ENCODE data around the gene SCUBE1. TPM values are rescaled to one million over a fixed set of nuclear protein-coding genes. Genes with fewer than 3 reads are reported as not detected.

Gene SCUBE1
- total RNA-seq, 1 donor from 2014 or later = 42.8 TPM

DNA sequence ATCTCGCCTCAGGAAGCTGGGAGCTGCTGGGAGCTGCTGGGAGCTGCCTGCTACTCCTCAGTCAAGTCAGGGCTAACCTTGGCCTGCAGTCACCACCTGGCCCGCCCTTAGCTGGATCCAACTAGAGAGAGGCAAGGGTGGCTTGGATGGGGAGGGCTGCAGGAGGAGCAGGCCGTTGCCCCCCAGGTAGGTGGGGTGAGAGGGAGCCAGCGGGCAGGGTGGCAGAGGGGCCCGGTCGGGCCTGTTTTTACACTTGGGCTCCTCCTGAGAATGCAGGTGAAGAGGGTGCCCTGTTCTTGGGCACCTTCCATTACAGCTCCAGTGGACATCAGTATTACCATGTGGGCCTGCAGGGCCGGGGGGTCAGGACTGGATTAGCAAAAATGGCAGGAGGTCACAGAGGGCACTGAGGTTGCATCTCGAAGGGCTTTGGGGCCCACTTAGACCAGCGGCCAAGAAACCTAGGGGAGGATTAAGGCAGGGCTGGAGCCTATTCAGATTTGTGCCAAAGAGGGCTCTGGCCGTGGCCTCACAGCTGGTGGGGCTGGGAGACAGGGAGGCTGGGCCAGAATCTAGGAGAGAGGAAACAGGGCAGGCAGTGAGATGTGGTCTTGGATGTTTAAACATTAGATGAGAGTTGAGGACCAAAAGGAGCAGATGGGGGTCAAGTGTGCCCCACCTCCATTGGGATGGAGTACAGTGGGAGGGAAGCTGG is 95.5 kb downstream of the SCUBE1 start:
- Mint-ChIP-seq H3K4me3 (no peak overlapping the region), H3K9me3 (no peaks in the 10 kb centered on the region), H3K27me3 (peaks cover 10% of the 10 kb centered on the region), H3K27ac (no peak overlapping the region), H3K36me3 (no peaks in the 10 kb centered on the region), H3K4me1 (ENCODE audit: unreplicated experiment) (peaks cover 13% of the 10 kb centered on the region)
- TF ChIP-seq, protein P1, sequence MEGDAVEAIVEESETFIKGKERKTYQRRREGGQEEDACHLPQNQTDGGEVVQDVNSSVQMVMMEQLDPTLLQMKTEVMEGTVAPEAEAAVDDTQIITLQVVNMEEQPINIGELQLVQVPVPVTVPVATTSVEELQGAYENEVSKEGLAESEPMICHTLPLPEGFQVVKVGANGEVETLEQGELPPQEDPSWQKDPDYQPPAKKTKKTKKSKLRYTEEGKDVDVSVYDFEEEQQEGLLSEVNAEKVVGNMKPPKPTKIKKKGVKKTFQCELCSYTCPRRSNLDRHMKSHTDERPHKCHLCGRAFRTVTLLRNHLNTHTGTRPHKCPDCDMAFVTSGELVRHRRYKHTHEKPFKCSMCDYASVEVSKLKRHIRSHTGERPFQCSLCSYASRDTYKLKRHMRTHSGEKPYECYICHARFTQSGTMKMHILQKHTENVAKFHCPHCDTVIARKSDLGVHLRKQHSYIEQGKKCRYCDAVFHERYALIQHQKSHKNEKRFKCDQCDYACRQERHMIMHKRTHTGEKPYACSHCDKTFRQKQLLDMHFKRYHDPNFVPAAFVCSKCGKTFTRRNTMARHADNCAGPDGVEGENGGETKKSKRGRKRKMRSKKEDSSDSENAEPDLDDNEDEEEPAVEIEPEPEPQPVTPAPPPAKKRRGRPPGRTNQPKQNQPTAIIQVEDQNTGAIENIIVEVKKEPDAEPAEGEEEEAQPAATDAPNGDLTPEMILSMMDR (conservative IDR thresholded peaks at IDR 0.05) = no peak
- DNase-seq (ENCODE audit: extremely low spot score, unreplicated experiment) = no peak

DNA sequence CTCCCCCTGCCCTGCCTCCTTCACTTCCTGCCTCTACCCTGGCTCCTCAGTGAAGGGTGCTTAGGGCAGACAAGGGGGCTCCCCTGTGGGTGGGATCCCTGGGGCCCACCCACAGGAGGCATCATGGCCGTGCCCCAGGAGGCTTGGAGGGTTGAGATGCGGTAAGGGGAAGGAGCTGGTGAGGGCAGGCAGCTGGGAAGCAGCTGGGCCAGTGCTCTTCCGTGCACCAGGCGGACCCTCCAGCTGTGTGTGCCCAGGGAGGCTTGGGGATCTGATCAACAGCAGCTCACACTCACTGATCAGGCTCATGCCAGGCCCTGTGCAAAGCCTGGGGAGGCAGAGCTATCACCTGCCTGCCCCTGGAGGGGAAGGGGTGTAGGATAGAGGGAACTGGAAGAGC is 97.0 kb downstream of the SCUBE1 start:
- H3K27me3 Mint-ChIP-seq = peaks cover 6% of the 10 kb centered on the region
- no peak overlapping the region for H3K27ac Mint-ChIP-seq
- no peak overlapping the region for H3K4me3 Mint-ChIP-seq
- no peak for DNase-seq (ENCODE audit: extremely low spot score, unreplicated experiment)
- TF ChIP-seq, protein P1 (conservative IDR thresholded peaks at IDR 0.05) = no peak
- H3K4me1 Mint-ChIP-seq (ENCODE audit: unreplicated experiment) = peaks cover 7% of the 10 kb centered on the region
- H3K9me3 Mint-ChIP-seq = no peaks in the 10 kb centered on the region
- H3K36me3 Mint-ChIP-seq = no peaks in the 10 kb centered on the region

DNA sequence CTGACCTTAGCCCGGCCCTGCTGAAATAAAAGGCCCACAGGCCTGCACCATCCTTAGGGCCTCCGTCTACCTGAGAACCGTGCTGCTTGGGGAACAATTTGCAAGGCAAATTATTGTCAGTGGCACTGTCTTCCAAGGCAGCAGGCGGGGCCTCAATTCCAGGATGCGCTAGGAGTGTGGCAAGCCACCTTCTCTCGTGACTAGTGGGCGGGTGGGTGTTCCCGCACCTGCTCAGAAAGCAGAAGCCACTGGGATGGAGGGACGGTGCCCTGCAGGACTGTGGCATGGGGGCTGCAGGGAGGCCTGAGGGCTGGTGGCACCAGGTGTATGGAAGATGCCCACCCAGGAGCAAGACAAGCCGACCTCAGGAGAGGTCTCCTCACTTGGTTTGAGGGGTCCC is 97.5 kb downstream of the SCUBE1 start:
- H3K4me3 Mint-ChIP-seq = no peak overlapping the region
- no peak overlapping the region for H3K27ac Mint-ChIP-seq
- no peak for DNase-seq (ENCODE audit: extremely low spot score, unreplicated experiment)
- peaks cover 7% of the 10 kb centered on the region for H3K4me1 Mint-ChIP-seq (ENCODE audit: unreplicated experiment)
- no peaks in the 10 kb centered on the region for H3K9me3 Mint-ChIP-seq
- H3K36me3 Mint-ChIP-seq = no peaks in the 10 kb centered on the region
- TF ChIP-seq, protein P1 (conservative IDR thresholded peaks at IDR 0.05) = no peak
- peaks cover 6% of the 10 kb centered on the region for H3K27me3 Mint-ChIP-seq

DNA sequence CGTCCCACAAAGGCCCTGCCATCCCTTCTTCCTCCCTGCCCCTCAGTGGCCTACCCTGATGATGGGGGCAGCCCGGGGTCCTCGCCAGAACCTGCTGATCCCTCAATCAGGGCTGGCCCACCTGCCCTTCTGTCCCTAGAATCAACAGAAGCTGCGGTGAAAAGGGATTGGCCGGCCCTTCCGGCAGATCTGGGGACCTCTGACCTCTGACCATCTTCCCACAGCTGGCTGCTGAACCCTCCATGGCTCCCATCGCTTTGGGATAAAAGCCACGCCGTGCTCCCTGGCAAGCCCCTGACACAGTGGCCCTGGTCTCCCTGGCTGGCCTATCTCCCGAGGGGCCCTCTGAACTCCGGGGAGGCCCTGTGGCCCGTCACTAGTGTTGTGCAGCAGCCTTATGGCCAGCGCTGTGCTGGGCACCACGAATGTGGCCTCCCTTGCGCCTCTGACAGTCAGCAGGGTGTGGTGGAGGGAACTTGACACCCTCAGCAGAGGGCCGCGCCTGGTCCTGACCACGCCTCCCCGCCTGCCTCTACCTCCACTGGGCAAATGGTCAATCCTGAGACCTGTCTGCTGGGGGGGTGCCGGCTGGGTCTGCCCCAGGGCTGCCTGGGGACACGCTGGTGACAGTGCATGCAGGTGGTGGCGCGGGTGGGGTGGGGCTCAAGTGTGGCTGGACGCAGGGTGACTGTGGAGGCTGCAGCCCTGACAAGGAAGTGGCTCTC is 98.2 kb downstream of the SCUBE1 start:
- peaks cover 7% of the 10 kb centered on the region for H3K4me1 Mint-ChIP-seq (ENCODE audit: unreplicated experiment)
- H3K36me3 Mint-ChIP-seq = no peaks in the 10 kb centered on the region
- no peak for DNase-seq (ENCODE audit: extremely low spot score, unreplicated experiment)
- TF ChIP-seq, protein P1 (conservative IDR thresholded peaks at IDR 0.05) = no peak
- H3K27me3 Mint-ChIP-seq = peaks cover 2% of the 10 kb centered on the region
- no peak overlapping the region for H3K27ac Mint-ChIP-seq
- no peaks in the 10 kb centered on the region for H3K9me3 Mint-ChIP-seq
- no peak overlapping the region for H3K4me3 Mint-ChIP-seq

DNA sequence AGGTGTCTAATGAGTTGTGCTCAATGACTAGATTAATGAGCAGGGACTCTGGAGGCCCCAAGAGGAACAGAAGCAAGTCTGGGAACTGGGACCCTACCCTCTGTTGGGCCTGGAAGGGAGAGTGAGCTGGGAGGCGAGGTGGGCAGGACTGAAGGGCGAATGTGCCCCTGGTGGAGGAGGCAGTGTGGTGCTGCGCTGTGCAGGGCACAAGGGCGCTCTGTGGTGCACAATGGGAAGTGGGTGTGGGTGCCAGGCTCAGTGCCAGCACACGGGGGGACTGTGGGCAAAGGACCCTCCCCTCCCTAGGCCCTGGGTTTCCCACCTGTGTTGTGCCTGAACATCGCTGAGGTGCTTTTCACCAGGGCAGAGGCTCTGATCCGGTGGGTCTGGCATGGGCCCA is 98.8 kb downstream of the SCUBE1 start:
- no peaks in the 10 kb centered on the region for H3K27me3 Mint-ChIP-seq
- H3K27ac Mint-ChIP-seq = no peak overlapping the region
- TF ChIP-seq, protein P1 (conservative IDR thresholded peaks at IDR 0.05) = peak; percentile 31
- H3K4me1 Mint-ChIP-seq (ENCODE audit: unreplicated experiment) = peaks cover 7% of the 10 kb centered on the region
- no peaks in the 10 kb centered on the region for H3K36me3 Mint-ChIP-seq
- no peak overlapping the region for H3K4me3 Mint-ChIP-seq
- no peak for DNase-seq (ENCODE audit: extremely low spot score, unreplicated experiment)
- no peaks in the 10 kb centered on the region for H3K9me3 Mint-ChIP-seq
